ENCODE measurements around the gene FECH.
"Not testable (repeated sequence)": the region's sequence is repeated elsewhere in the genome, so short reads cannot be mapped to it uniquely, and the experiment has no call there.

Gene FECH

GRCh38 chr18:57527556-57528229 lies 58.8 kb downstream of the FECH start:
- DNase-seq: no peak

DNA sequence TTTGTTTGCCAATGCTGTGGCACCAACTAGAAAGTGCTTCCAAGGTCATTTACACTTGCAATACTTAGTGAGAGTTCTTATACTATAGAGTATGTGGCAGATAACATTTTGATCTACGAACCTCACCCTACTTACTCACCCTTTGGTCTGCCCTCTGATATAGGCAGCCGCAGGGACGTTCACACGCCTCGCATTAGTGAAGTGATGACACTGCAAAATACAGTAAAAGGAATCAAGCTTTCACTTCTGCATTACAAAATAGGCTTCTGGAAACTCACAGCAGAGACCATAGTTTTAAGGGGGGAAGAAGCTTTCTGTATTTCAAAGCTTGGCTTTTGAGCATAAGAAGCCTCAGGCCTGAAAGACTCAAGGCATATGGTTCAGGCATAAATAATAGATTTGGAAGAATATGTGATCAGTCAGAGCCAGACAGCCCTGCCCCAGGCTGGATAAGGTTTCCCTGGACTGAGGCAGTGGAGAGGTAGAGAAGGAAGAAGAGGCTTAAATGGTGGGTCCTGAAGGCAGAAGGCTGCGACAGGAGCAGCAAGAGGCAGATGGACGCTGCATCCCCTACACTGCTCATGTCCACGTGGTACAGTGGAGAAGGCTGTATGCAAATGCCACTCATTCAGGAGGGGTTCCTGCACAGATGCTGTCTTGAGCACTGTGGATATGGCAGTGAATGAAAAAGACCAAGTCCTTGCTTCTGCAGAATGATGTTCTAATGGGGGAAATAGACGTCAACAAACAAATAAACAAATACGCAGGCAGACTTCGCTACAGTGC lies 63.1 kb downstream of the FECH start:
- DNase-seq: no peak

GRCh38 chr18:57522348-57522747 lies 64.2 kb downstream of the FECH start:
- DNase-seq: not testable (repeated sequence)

GRCh38 chr18:57519668-57520424 lies 66.7 kb downstream of the FECH start:
- no peak for DNase-seq

DNA sequence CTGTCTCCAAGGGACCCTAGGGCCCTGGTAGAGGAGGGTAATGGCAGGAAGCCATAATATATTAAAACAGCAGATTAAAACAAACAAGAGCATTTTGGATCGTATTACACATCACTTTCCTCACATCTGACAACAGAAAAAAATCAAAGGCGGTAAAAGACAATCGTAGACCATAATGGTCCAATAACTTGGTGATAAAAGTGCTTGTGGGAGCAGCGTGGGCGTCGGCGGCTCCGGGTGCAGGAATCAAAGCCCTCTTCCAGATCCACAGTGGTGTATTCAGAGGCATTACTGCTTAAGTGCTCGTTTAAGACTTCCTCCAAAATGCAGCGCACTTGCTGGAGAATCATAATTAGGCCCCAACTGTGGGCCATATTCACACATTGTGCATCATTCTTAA lies 68.0 kb downstream of the FECH start:
- DNase-seq: no peak

- no peak for DNase-seq
Measured at GRCh38 chr18:57516056-57516455, 70.4 kb downstream of the FECH start.

GRCh38 chr18:57505231-57505630 lies 81.3 kb downstream of the FECH start:
- DNase-seq: no peak

DNA sequence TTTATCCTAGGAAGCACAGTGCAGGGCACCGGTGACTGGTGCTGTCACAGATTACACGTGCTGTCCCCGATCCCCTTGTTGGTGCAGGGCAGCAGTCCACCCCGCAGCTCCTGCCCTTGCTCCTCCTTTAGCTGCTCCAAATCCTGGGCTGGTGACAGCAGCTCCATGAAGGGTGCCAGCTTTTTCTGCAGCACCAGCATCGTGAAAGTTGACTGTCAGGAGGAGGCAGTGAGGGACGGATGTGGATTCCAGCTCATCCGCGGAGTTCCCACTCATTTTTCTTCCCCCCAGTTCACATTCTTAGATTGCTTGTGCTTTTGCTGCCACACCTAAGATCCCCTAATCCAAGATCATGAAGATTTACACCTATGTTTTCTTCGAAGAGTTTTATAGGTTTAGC lies 83.9 kb downstream of the FECH start:
- no peak for DNase-seq

DNA sequence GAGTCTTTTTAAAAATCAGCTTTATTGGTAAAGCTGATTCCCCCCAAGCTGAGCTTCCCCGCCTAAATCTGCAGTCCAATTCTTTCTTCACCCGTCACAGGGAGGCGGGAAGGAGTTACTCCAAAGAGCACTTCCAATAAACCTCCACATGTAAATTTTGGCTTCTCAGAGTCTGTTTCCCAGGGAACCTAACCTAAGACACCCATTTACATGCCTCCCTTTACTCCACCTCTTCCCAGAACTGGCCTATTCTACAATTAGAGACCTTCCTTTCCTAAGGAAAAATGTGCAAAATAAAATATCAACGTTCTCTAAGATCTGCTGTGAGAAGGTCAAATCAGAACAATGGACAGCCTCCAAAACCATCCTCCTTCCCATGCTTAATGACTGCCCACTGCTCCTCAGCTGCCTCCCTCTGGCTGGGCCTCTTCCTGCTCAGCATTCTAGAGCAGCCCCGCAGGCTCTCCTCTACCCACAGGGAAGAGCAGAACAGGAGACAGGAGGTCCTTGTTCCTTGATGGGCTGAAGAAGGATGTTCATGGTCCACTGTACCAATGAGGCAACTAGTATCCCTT lies 87.7 kb downstream of the FECH start:
- DNase-seq: no peak

All from stimulated activated CD4-positive, alpha-beta T cell treated with anti-CD3 and anti-CD28 coated beads, Interleukin-4, amount 100 ng/mL, for 24 hours (primary cell).